ENCODE results near the gene LRMDA.

LRMDA gene

DNA sequence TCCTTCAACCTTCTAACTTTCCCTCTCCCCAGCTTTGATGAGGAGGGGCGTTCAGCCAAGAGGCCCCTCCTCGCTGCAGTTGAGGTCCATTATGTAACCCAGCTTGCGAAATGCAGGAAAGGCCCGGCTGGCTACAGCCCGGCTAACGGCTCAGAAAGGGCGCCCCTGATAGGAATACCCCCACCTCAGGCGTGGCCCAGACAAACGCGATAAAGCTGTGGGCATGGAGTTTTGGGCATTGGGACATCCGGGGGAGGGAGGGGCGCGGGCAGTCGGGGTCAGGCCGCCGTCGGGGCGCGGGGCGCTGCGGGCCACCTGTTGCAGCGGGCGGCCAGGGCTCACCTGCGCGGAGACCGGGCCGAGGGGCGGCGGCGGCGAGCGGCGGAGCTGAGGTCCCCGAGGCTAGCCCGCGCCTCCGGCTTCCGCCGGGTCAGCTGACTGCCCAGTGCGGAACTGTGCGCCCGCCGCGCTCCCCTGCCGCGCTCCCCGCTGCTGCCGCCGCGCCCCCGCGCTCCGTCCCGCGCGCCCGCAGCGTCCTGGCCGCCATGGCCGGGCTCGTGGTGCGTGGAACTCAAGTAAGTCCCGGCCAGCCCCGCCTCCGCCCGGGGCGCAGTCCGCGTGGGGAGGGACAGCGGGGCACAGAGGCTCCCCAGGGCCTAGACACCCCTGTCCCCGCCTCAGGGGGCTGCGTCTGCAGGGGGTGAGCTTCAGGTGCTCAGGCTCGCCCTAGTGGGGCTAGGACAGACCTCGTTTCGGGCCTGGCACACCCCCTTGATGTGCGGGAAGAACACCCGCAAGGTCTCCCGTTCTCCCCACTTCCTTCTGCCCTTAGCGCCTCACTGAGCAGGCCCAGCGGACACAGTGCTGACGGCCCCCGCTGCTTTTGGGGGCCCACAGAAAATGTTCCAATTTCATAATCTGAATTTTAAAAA, at the start of gene LRMDA:
TSS of gene LRMDA (plus strand) at position 445 of the 932 bp plus-strand sequence.
- no peaks in the 10 kb centered on the region for H3K4me1 ChIP-seq
- in situ Hi-C loops (cut with MboI; ENCODE audit: low sequenced_read_pairs), result no loop called here
- peak within 1 kb of the TSS; percentile 19 for H3K4me3 ChIP-seq
- DNase-seq (ENCODE audit: low spot score in 2 of 2), result peak in 1 of 2 experiments; percentile 26
- peaks cover 9% of the 10 kb centered on the region for H3K27me3 ChIP-seq (ENCODE audit: low read depth)
- no peaks in the 10 kb centered on the region for H3K36me3 ChIP-seq (replicated peaks)
- H3K9me3 ChIP-seq, result no peaks in the 10 kb centered on the region

DNA sequence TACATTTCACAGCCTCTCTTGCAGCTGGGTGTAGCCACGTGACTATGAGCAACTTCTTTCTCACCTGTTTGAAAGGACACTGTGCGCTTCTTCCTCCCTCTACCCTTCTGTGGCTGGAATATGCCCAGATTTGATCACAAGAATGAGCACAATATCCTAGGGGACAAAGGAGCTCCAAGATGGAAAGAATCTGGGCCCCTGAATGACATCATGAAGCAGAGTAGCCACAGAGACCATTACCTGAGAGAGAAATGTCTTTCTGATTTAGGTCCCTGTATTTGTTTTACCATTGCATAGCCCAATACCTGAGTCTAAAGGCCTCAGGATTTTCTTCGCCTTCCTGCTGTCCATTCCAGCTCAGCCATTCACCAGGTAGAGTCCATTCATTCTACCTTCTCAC, 45.3 kb upstream of the LRMDA start:
- no peak for DNase-seq (ENCODE audit: low spot score in 2 of 2)
- no peaks in the 10 kb centered on the region for H3K4me1 ChIP-seq
- H3K4me3 ChIP-seq, result no peak overlapping the region
- H3K9me3 ChIP-seq, result no peaks in the 10 kb centered on the region
- no peaks in the 10 kb centered on the region for H3K36me3 ChIP-seq (replicated peaks)
- in situ Hi-C loops (cut with MboI; ENCODE audit: low sequenced_read_pairs), result loop anchor here (25.0 kb wide), 1 partner anchor 651 kb away; no protein-coding TSS in a partner anchor
- peaks cover 13% of the 10 kb centered on the region for H3K27me3 ChIP-seq (ENCODE audit: low read depth)

DNA sequence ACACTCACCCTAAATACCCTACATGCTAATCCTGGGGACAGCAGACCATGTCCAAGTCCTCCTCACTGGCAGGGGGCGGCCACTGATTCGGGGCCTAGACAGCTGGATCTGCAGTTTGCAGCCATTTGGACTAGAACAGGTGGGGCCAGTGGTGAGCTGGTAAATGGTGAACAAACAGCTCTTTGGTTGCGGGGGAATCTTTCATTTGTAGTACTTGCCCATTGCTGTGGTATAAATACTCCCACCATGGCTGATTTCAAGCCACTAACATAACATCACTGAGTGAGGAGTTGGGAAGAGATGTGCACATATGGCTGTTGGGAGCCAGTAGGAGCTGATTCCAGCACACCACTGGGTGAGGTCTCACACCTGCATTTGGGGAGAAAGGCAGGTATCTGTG, 43.3 kb upstream of the LRMDA start:
- no peaks in the 10 kb centered on the region for H3K36me3 ChIP-seq (replicated peaks)
- no peaks in the 10 kb centered on the region for H3K9me3 ChIP-seq
- H3K27me3 ChIP-seq (ENCODE audit: low read depth), result peaks cover 17% of the 10 kb centered on the region
- H3K4me1 ChIP-seq, result no peaks in the 10 kb centered on the region
- H3K4me3 ChIP-seq, result no peak overlapping the region
- DNase-seq (ENCODE audit: low spot score in 2 of 2), result no peak
- in situ Hi-C loops (cut with MboI; ENCODE audit: low sequenced_read_pairs), result loop anchor here (25.0 kb wide), 1 partner anchor 649 kb away; no protein-coding TSS in a partner anchor

DNA sequence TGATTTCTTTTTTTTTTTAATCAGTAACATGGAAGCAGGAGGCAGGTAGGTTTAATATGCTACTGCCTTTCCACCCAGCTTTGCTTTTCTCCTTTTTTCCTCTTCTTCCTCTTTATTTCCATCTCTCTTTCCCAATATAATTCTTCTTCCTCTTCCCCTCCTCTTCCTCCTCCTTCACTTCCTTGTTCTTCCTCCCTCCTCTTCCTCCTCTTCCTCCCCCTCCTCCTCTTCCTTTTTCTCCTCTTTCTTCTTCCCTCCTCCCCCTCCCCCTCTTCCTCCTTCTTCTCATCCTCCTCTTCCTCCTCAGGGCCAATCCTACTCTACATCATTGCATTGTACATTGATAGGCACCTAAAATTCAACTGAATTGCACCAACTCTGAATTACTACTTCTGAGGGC, 41.2 kb upstream of the LRMDA start:
- Histone ChIP-seq H3K36me3 (replicated peaks) (no peaks in the 10 kb centered on the region), H3K4me1 (no peaks in the 10 kb centered on the region), H3K9me3 (no peaks in the 10 kb centered on the region), H3K27me3 (ENCODE audit: low read depth) (peaks cover 30% of the 10 kb centered on the region), H3K4me3 (no peak overlapping the region)
- no peak for DNase-seq (ENCODE audit: low spot score in 2 of 2)
- in situ Hi-C loops (cut with MboI; ENCODE audit: low sequenced_read_pairs), result loop anchor here (25.0 kb wide), 1 partner anchor 647 kb away; no protein-coding TSS in a partner anchor

DNA sequence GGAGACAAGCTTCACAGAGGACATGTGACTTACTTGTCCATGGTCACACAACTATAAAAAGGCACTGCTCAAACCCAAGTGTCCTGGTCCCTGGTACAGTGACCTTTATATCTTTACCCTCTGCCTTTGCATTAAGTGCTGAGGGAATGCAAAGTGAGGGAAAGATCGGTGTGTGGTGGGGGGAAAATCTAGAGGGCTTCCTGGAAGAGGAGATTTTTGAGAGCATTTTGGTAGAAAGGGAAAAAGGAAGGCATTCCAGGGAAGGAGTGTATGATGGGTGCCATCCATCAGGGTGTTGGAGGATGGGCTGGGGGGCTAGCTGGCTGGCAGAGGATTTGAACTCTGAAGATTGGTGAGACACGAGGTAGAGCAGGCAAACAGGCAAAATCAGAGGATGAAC, 39.2 kb upstream of the LRMDA start:
- Histone ChIP-seq H3K9me3 (no peaks in the 10 kb centered on the region), H3K27me3 (ENCODE audit: low read depth) (peaks cover 28% of the 10 kb centered on the region), H3K36me3 (replicated peaks) (no peaks in the 10 kb centered on the region), H3K4me1 (no peaks in the 10 kb centered on the region), H3K4me3 (no peak overlapping the region)
- in situ Hi-C loops (cut with MboI; ENCODE audit: low sequenced_read_pairs), result loop anchor here (25.0 kb wide), 1 partner anchor 645 kb away; no protein-coding TSS in a partner anchor
- DNase-seq (ENCODE audit: low spot score in 2 of 2), result no peak

DNA sequence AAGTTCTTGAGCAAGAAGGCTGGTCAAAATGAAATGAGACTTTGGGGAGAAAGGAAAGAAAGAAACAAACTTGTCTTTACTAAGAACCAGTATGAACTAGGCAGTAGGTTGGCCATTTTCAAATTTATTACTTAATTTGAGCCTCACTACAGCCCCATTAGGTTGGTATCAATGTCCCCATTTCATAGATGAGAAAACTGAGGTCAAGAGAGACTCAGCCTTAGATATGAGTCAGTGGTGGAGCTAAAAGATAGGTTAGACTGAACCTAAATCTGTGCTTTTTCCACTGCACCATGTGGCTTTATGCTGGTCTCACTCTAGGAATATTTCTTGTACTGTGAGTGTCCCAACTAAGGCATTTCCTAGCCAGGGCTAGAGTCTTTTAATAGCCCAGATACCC, 38.7 kb upstream of the LRMDA start:
- no peaks in the 10 kb centered on the region for H3K4me1 ChIP-seq
- H3K27me3 ChIP-seq (ENCODE audit: low read depth), result peaks cover 28% of the 10 kb centered on the region
- in situ Hi-C loops (cut with MboI; ENCODE audit: low sequenced_read_pairs), result loop anchor here (25.0 kb wide), 1 partner anchor 645 kb away; no protein-coding TSS in a partner anchor
- H3K4me3 ChIP-seq, result no peak overlapping the region
- DNase-seq (ENCODE audit: low spot score in 2 of 2), result no peak
- no peaks in the 10 kb centered on the region for H3K9me3 ChIP-seq
- H3K36me3 ChIP-seq (replicated peaks), result no peaks in the 10 kb centered on the region

DNA sequence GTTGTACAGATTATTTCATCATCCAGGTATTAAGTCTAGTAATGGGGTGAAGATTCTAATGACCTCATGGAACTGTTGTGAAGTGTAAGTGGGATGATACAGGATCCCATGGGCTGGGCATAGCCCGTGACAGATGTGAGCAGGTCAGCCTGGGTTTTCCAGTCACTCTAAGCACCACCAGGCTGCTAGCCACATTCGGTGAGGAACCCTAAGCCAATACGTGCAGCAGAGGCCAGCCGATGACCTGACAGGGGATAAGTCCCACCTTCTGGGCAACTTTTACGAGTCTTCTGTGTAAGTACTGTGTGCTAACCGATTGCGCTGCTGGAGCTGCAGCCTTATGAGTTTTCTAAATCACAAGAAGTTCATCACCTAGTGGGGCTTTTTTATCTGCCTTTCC, 37.2 kb upstream of the LRMDA start:
- H3K27me3 ChIP-seq (ENCODE audit: low read depth), result peaks cover 28% of the 10 kb centered on the region
- H3K4me1 ChIP-seq, result no peaks in the 10 kb centered on the region
- DNase-seq (ENCODE audit: low spot score in 2 of 2), result no peak
- peaks cover under 1% of the 10 kb centered on the region for H3K36me3 ChIP-seq (replicated peaks)
- no peak overlapping the region for H3K4me3 ChIP-seq
- no peaks in the 10 kb centered on the region for H3K9me3 ChIP-seq
- in situ Hi-C loops (cut with MboI; ENCODE audit: low sequenced_read_pairs), result loop anchor here (25.0 kb wide), 1 partner anchor 643 kb away; no protein-coding TSS in a partner anchor

DNA sequence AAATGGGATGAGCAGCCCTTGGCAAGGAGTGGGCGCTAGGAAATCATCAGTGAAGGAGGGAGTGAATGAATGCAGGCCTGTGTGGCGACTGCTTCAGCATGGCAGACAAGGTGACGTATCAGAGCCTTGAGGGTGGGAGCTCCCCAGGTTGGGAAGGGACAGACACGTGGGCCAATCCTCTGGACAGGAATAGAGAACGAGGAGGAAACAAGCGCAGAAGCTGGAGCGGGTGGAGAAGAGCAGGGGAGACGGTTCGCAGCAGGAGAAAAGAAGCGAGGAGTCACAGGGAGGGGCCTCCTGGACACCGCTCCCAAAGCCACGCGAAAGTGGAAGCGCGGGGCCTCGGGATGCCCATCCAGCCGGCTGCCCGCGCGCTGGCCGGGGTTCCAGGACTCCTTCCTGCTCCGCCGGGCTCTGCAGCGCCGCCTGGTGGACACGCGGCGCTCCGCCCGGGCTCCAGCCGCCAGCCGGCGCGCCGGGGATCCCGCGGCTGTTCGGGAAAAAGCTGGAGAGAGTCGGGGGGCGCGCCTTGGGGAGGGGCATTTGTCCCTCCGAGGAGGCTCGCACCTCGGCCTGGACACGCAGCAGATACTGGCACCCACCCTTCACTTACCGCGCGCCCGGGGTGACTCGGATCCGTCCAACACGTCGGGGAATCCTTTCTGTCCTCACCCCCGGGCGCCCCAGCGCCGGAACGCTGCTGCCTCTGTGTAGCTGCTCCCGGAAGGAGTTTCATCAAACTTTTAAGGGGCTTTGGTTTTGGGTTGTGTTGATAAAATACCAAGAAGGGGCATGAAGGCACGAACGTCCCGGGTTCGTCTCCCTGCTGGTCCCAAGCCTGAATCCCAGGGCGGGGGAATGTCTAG, 36.1 kb upstream of the LRMDA start:
- Histone ChIP-seq H3K4me1 (no peaks in the 10 kb centered on the region), H3K4me3 (no peak overlapping the region), H3K36me3 (replicated peaks) (peaks cover 4% of the 10 kb centered on the region), H3K27me3 (ENCODE audit: low read depth) (peaks cover 28% of the 10 kb centered on the region), H3K9me3 (no peaks in the 10 kb centered on the region)
- DNase-seq (ENCODE audit: low spot score in 2 of 2), result peak; percentile 9 to 73
- in situ Hi-C loops (cut with MboI; ENCODE audit: low sequenced_read_pairs), result loop anchor here (25.0 kb wide), 1 partner anchor 642 kb away; no protein-coding TSS in a partner anchor

DNA sequence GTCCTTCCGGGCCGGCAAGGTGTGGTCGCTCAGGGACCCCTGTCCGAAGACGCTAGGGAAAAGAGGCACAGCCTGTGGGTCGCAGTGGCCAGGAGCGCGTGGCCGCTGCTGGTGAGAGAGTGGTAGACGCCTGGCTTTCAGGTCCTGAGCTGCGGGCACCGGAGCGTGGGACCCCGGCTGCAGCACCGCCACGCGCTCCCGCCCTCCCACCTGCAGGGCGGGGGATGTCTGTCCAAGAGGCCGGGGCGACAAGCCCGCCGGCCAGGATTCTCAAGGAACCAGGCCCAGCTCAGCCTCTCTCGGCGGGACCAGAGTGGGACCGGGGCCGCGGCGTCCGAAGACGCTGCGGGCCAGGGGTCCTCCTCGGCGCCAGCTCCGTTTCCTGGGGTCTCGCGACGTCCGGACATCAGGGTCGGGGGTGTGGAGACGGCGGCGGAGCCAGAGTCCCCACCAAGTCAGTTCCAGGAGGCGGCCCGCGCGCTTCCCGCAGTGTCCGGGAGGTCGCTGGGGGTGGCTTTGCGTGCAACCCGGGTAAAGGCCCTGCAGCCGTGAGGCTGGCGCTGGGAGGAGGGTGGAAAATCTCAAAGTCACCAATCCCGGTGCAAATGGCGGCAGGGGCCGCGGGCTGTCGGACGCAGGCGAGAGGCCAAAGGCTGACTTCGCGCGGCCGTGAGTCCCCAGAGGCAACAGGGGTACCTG, 35.3 kb upstream of the LRMDA start:
- peaks cover 28% of the 10 kb centered on the region for H3K27me3 ChIP-seq (ENCODE audit: low read depth)
- in situ Hi-C loops (cut with MboI; ENCODE audit: low sequenced_read_pairs), result loop anchor here (25.0 kb wide), 1 partner anchor 641 kb away; no protein-coding TSS in a partner anchor

DNA sequence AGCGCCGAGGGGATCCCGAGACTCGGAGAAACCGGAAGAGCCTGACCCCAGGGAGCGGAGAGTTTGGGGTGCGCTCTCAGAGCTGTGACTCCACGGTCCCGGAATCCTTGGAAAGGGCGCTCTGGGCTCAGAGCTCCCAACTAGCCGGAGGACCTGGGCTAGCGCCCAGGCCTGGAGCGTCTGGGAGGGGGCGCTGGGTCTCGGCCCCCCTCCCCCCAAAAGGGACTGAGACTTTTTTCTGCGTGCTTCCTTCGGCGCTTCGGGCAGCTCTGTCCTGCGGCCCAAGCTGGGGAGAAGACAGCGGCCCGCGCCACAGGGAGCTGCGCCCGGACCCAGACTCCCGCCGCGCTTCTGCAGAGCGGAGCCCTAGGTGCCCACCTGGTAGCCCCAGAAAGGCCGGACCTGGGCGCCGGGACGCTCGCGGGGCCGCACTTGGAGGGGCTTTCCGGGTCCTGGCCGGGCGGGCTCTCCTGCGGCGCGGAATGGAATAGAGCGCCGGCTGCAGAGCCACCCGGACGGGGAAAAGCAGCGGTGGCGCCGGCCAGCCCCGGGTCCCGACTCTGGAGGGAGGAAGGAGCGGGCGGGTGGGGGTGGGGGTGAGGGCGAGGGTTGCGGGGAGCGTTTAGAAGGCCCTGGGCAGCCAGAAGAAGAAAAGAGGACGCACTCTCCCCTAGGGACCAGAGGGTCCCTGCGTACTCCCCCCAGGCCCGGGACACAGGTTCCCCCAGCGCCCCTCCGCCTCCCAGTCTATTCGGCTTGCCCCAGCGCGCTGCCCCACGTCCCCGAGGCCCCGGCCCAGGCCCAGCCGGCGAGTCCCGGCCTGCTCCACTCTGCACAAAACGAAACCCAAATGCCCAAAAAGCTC, 34.6 kb upstream of the LRMDA start:
- Histone ChIP-seq H3K9me3 (no peaks in the 10 kb centered on the region), H3K36me3 (replicated peaks) (peaks cover 4% of the 10 kb centered on the region), H3K4me1 (no peaks in the 10 kb centered on the region), H3K27me3 (ENCODE audit: low read depth) (peaks cover 23% of the 10 kb centered on the region), H3K4me3 (no peak overlapping the region)
- DNase-seq (ENCODE audit: low spot score in 2 of 2), result no peak
- in situ Hi-C loops (cut with MboI; ENCODE audit: low sequenced_read_pairs), result loop anchor here (25.0 kb wide), 1 partner anchor 640 kb away; no protein-coding TSS in a partner anchor

More for the DNA sequence above, 35.3 kb upstream of the LRMDA start:
- no peak overlapping the region for H3K4me3 ChIP-seq
- DNase-seq (ENCODE audit: low spot score in 2 of 2), result no peak
- peaks cover 4% of the 10 kb centered on the region for H3K36me3 ChIP-seq (replicated peaks)
- H3K4me1 ChIP-seq, result no peaks in the 10 kb centered on the region
- H3K9me3 ChIP-seq, result no peaks in the 10 kb centered on the region

DNA sequence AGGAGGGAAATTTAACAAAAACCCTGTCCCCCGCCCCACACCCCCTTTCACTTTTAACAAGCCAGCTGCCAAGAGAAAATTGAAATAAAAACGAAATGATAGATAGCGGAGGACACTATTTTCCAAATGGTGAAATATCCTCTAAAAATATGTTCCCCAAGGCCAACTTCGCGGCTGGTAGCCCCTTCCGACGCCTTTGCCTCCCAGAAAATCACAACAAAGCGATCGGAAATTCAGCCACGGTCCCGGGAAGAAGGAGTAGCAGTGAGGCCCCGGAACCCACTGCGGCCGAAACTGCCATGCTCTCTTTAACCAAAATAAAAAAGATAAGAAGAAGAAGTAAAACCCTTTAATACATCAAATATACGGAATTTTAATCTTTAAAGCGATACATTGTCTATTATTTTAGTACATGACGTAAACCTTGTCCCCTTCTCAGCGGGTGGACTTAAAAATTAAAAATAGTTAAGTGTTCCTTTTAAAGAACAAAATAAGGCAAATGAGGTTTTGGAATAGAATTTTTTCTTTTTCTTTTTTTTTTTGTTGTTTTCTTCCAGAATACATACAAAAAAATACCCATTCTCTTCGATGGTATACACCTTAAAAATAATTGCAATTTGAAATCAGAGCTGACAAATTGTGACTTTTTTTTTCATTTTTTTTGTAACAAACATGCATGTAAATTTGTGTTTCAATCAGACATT, 33.8 kb upstream of the LRMDA start:
- in situ Hi-C loops (cut with MboI; ENCODE audit: low sequenced_read_pairs), result loop anchor here (25.0 kb wide), 1 partner anchor 640 kb away; no protein-coding TSS in a partner anchor
- no peak for DNase-seq (ENCODE audit: low spot score in 2 of 2)
- no peaks in the 10 kb centered on the region; the same call in 1 of the 2 replicates for H3K4me1 ChIP-seq
- H3K9me3 ChIP-seq, result no peaks in the 10 kb centered on the region
- H3K36me3 ChIP-seq (replicated peaks), result peaks cover 4% of the 10 kb centered on the region
- H3K4me3 ChIP-seq, result no peak overlapping the region
- H3K27me3 ChIP-seq (ENCODE audit: low read depth), result peaks cover 18% of the 10 kb centered on the region

All from HAP-1 (cell line).